Ascending aorta (tissue), 2 donors: ENCODE data around the gene FLT4. TPM values are rescaled to one million over a fixed set of nuclear protein-coding genes. Genes with fewer than 3 reads are reported as not detected.

ENCODE experiments used
- DNase-seq, 2 donors: peaks; one replicate each; pipeline ENCODE4 v3.0.0-alpha.2; 2019; ENCODE audit warnings: low spot score in 2 of 2
- H3K27ac ChIP-seq, 2 donors: fragments of 200-600 bp; sonication (generic); one replicate each; pipeline ENCODE4 v1.5.1; 2016 to 2017; ENCODE audit warnings: mild to moderate bottlenecking in 1 of 2
- H3K27me3 ChIP-seq: fragments of 200-600 bp; sonication (generic); one replicate; pipeline ENCODE4 v1.5.1; 2017
- H3K36me3 ChIP-seq, 2 donors: fragments of 200-600 bp; sonication (generic); one replicate each; pipeline ENCODE4 v1.5.1; 2016
- H3K4me1 ChIP-seq, 2 donors: fragments of 200-600 bp; sonication (generic); one replicate each; pipeline ENCODE4 v1.5.1; 2016 to 2017; ENCODE audit warnings: mild to moderate bottlenecking in 1 of 2
- H3K4me3 ChIP-seq, 2 donors: fragments of 200-600 bp; sonication (generic); one replicate each; pipeline ENCODE4 v1.5.1; 2016 to 2017; ENCODE audit warnings: mild to moderate bottlenecking in 1 of 2
- H3K9me3 ChIP-seq, 2 donors: fragments of 200-600 bp; sonication (generic); one replicate each; pipeline ENCODE4 v1.5.1; 2016
- CTCF ChIP-seq, 3 experiments: fragments of 200-600 bp in 2 of 3; fragments of 450-650 bp in 1 of 3; sonication (generic) in 2 of 3; IDR thresholded peaks; one replicate each; pipeline ENCODE4 v1.5.1; 2016 to 2019; ENCODE audit warnings: antibody characterized with exemption in 3 of 3, mild to moderate bottlenecking in 1 of 3, moderate library complexity in 1 of 3
- intact Hi-C: fragments of 100-400 bp; cut with DNase I; formaldehyde crosslinking; loops from one replicate; pipeline ENCODE4 v1.15.1; 2023
- total RNA-seq: library from RNA; depleted of rRNA; stranded (reverse); fragments of >200 nt; gene quantifications from one replicate; pipeline ENCODE4 v1.1.0, GENCODE V29; 2016

FLT4 gene
- total RNA-seq, 1 donor from 2014 or later, result 53.5 TPM

GRCh38 chr5:180606215-180606785 is 43.1 kb downstream of the FLT4 start:
- TF ChIP-seq CTCF (IDR thresholded peaks at IDR 0.05), result peak in 1 of 3 experiments; percentile 1
- Histone ChIP-seq H3K9me3 (no peaks in the 10 kb centered on the region), H3K4me1 (no peaks in the 10 kb centered on the region), H3K27ac (no peak overlapping the region), H3K27me3 (no peaks in the 10 kb centered on the region), H3K4me3 (no peak overlapping the region), H3K36me3 (no peaks in the 10 kb centered on the region)
- intact Hi-C loops, result no loop called here
- no peak for DNase-seq

- Histone ChIP-seq H3K9me3 (no peaks in the 10 kb centered on the region), H3K27ac (no peak overlapping the region), H3K4me3 (no peak overlapping the region), H3K27me3 (no peaks in the 10 kb centered on the region), H3K36me3 (no peaks in the 10 kb centered on the region), H3K4me1 (no peaks in the 10 kb centered on the region)
- peak in 2 of 3 experiments; percentile 23 to 45 for TF ChIP-seq CTCF (IDR thresholded peaks at IDR 0.05)
- intact Hi-C loops, result no loop called here
- DNase-seq, result no peak
These were observed 43.7 kb downstream of the FLT4 start for GRCh38 chr5:180605554-180606214.

- intact Hi-C loops, result no loop called here
- DNase-seq, result no peak
These were observed 45.1 kb downstream of the FLT4 start for GRCh38 chr5:180604271-180604670.

GRCh38 chr5:180603076-180603594 is 46.3 kb downstream of the FLT4 start:
- no peak overlapping the region for H3K4me3 ChIP-seq
- no peaks in the 10 kb centered on the region for H3K4me1 ChIP-seq
- no peaks in the 10 kb centered on the region for H3K36me3 ChIP-seq
- peak in 1 of 2 donors; percentile 42 for DNase-seq
- no peaks in the 10 kb centered on the region for H3K9me3 ChIP-seq
- no peak for TF ChIP-seq CTCF (IDR thresholded peaks at IDR 0.05)
- intact Hi-C loops, result no loop called here
- H3K27ac ChIP-seq, result no peak overlapping the region
- no peaks in the 10 kb centered on the region for H3K27me3 ChIP-seq

More at GRCh38 chr5:180604271-180604670, 45.1 kb downstream of the FLT4 start:
- H3K27me3 ChIP-seq, result no peaks in the 10 kb centered on the region
- H3K36me3 ChIP-seq, result no peaks in the 10 kb centered on the region
- H3K9me3 ChIP-seq, result no peaks in the 10 kb centered on the region
- no peak for TF ChIP-seq CTCF (IDR thresholded peaks at IDR 0.05)
- H3K27ac ChIP-seq, result no peak overlapping the region
- no peaks in the 10 kb centered on the region for H3K4me1 ChIP-seq
- no peak overlapping the region for H3K4me3 ChIP-seq

- Histone ChIP-seq H3K27me3 (no peaks in the 10 kb centered on the region), H3K9me3 (no peaks in the 10 kb centered on the region), H3K36me3 (no peaks in the 10 kb centered on the region), H3K4me3 (no peak overlapping the region), H3K4me1 (no peaks in the 10 kb centered on the region), H3K27ac (no peak overlapping the region)
- intact Hi-C loops, result no loop called here
- peak in 1 of 2 donors; percentile 49 for DNase-seq
- TF ChIP-seq CTCF (IDR thresholded peaks at IDR 0.05), result no peak
These were observed 46.8 kb downstream of the FLT4 start for GRCh38 chr5:180602481-180603075.
